ACC112 (cell line): ENCODE data around the gene CNTN1.
"Not testable (repeated sequence)": the region's sequence is repeated elsewhere in the genome, so short reads cannot be mapped to it uniquely, and the experiment has no call there.

Source experiments
- H2AFZ ChIP-seq: fragments of 200-600 bp; sonication (generic); one replicate; pipeline ENCODE4 v1.6.0; 2017; ENCODE audit warnings: antibody characterized with exemption, low read length; ENCODE audit not compliant: unreplicated experiment
- H3K27ac ChIP-seq: fragments of 200-600 bp; sonication (generic); 2 replicates; pipeline ENCODE4 v1.5.1; 2014; ENCODE audit warnings: low read depth, mild to moderate bottlenecking, antibody characterized with exemption, low read length, moderate library complexity
- H3K27me3 ChIP-seq: fragments of 200-600 bp; sonication (generic); 2 replicates; pipeline ENCODE4 v1.6.1; 2014; ENCODE audit warnings: mild to moderate bottlenecking, antibody characterized with exemption, low read length, moderate library complexity, mixed read lengths; ENCODE audit not compliant: insufficient read depth
- H3K36me3 ChIP-seq: fragments of 200-600 bp; sonication (generic); 2 replicates; pipeline ENCODE4 v1.6.1; 2016; ENCODE audit warnings: mild to moderate bottlenecking, antibody characterized with exemption, low read length, moderate library complexity, mixed read lengths; ENCODE audit not compliant: insufficient read depth
- H3K4me1 ChIP-seq: fragments of 200-600 bp; sonication (generic); one replicate; pipeline ENCODE4 v1.6.1; 2016; ENCODE audit warnings: low read length, mixed read lengths; ENCODE audit not compliant: insufficient read depth, unreplicated experiment, control insufficient read depth
- H3K4me3 ChIP-seq: fragments of 200-600 bp; sonication (generic); 2 replicates; pipeline ENCODE4 v1.5.1; 2014; ENCODE audit warnings: mild to moderate bottlenecking, low read depth, low read length
- H3K79me2 ChIP-seq: fragments of 200-600 bp; sonication (generic); one replicate; pipeline ENCODE4 v1.6.0; 2016; ENCODE audit warnings: low read length; ENCODE audit not compliant: control insufficient read depth, unreplicated experiment, insufficient read depth

CNTN1 gene

GRCh38 chr12:41055875-41056577, 363.8 kb downstream of the CNTN1 start:
- no peaks in the 10 kb centered on the region for H3K79me2 ChIP-seq
- no peaks in the 10 kb centered on the region for H3K27me3 ChIP-seq
- no peak overlapping the region for H2AFZ ChIP-seq
- H3K27ac ChIP-seq, result no peak overlapping the region
- no peaks in the 10 kb centered on the region for H3K4me1 ChIP-seq
- no peak overlapping the region for H3K4me3 ChIP-seq
- H3K36me3 ChIP-seq, result no peaks in the 10 kb centered on the region

- no peaks in the 10 kb centered on the region for H3K79me2 ChIP-seq
- no peak overlapping the region for H3K4me3 ChIP-seq
- H3K27me3 ChIP-seq, result no peaks in the 10 kb centered on the region
Observed at GRCh38 chr12:41058266-41058665, 366.0 kb downstream of the CNTN1 start.

DNA sequence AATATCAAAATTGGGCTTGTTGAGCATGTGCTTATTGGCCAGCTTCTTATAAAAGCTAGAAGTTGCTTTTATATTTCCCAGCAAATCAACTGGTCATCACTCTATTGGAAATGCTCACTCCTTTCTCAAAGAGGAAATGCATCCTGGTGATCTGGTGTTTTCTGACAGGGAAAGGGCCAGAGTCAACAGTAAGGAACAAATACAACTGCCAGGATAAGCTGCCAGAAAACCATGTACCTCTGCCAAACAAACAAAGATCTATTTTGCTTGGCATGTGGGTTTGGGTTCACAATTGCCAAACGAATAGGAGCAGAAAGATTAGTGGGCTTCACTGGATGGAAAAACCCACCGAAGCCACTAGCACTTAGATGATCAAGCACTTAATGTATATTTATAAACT, 369.0 kb downstream of the CNTN1 start:
- no peaks in the 10 kb centered on the region for H3K79me2 ChIP-seq
- H3K4me3 ChIP-seq, result no peak overlapping the region
- H3K27ac ChIP-seq, result no peak overlapping the region
- H3K27me3 ChIP-seq, result no peaks in the 10 kb centered on the region
- H2AFZ ChIP-seq, result no peak overlapping the region
- no peaks in the 10 kb centered on the region for H3K4me1 ChIP-seq
- H3K36me3 ChIP-seq, result no peaks in the 10 kb centered on the region

More at GRCh38 chr12:41058266-41058665, 366.0 kb downstream of the CNTN1 start:
- Histone ChIP-seq H2AFZ (no peak overlapping the region), H3K4me1 (no peaks in the 10 kb centered on the region), H3K36me3 (no peaks in the 10 kb centered on the region), H3K27ac (no peak overlapping the region)

- Histone ChIP-seq H2AFZ (no peak overlapping the region), H3K4me1 (no peaks in the 10 kb centered on the region), H3K4me3 (no peak overlapping the region), H3K27ac (no peak overlapping the region), H3K36me3 (no peaks in the 10 kb centered on the region), H3K79me2 (no peaks in the 10 kb centered on the region), H3K27me3 (no peaks in the 10 kb centered on the region)
Observed at GRCh38 chr12:41064411-41064810, 372.2 kb downstream of the CNTN1 start.

DNA sequence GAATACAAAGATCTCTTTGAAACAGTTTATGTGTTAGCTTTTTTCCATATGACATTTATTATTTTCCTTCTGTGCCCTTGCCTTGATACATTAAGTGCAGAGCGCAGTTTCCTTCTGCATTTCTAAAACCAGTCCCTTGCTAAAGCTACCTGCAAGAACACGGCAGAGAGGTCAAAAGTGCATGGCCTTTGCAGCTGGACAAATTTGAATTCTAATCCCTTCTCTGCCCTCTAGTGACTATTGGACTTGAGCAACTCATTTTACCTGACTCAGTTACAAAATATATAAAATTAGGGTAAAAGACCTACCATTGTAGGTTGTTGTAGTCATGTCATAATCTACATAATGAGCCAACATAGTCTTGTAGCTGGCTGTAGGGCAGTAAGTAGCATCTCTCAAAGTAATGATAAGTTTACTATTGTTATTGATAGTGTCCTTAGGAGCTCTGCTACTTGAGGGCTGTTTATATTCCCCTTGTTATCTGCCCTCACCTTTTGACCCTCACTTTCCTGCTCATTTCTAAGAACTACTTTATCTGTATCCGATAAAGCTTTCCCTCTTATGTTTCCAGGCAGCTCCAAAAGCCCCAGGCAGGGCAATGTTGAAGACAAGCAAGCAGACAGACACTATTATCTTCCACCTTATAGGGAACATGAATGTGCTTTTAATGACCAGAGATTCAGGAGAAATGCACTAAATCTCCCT, 375.9 kb downstream of the CNTN1 start:
- Histone ChIP-seq H2AFZ (no peak overlapping the region), H3K36me3 (no peaks in the 10 kb centered on the region), H3K4me1 (no peaks in the 10 kb centered on the region), H3K27ac (no peak overlapping the region), H3K4me3 (no peak overlapping the region), H3K79me2 (no peaks in the 10 kb centered on the region), H3K27me3 (no peaks in the 10 kb centered on the region)

DNA sequence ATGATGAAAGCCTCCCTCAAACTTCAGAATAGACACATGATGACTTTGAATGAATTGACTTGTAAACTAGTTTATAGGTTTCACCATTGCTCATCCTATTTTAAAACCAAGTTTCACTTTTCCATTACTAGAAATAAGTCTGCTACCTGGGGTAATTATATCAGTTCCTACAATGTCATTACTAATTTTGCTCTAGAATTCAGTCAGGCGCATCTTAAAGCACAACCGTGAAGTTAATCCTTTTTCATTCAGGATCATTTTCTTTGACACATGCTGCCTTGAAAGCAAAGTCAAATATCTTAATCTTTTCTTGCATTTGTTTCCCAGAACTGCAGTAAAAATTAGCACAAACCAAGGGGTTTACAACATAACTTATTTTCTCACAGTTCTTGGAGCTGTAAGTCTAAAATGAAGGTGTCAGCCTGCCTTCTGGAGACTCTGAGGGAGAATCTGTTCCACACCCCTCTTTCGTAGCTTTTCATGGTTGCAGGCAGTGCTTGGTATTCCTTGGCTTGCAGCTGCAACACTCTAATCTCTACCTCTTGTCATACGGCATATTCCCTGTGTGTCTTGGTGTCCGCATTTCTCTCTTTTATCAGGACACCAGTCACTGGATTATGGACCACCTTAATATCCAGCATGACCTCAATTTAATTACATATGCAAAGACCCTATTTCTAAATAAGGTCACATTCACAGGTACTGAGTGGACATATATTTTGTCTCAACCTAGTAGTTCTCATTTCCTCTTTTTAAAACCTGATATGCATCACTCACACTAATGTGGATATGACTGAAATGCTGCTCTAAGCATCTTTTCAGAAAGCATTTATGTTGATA, 381.6 kb downstream of the CNTN1 start:
- Histone ChIP-seq H3K27me3 (no peaks in the 10 kb centered on the region), H3K4me1 (no peaks in the 10 kb centered on the region), H3K4me3 (no peak overlapping the region), H3K79me2 (no peaks in the 10 kb centered on the region), H2AFZ (no peak overlapping the region), H3K36me3 (no peaks in the 10 kb centered on the region), H3K27ac (no peak overlapping the region)

- Histone ChIP-seq H3K36me3 (no peaks in the 10 kb centered on the region), H2AFZ (no peak overlapping the region), H3K79me2 (no peaks in the 10 kb centered on the region), H3K27ac (no peak overlapping the region), H3K27me3 (no peaks in the 10 kb centered on the region), H3K4me3 (no peak overlapping the region), H3K4me1 (no peaks in the 10 kb centered on the region)
Observed at GRCh38 chr12:41074473-41074769, 382.2 kb downstream of the CNTN1 start.

DNA sequence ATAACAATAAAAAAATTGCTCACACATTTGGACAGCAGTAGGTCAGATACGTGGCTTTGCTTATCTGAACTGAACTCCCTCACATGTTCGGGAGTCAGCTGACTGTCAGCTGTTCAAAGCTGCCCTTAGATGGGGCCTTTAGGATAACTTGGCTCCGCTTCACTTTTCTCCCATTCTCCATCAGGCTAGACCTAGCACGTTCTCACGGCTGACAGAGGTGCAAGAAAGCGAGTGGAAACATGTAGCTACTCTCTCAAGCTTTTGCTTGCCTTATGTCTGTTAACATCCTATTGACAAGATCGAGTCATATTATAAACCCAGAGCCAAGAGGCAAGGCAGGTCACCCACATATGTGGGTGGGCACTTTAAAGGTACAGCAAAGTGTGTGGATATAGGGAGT, 383.9 kb downstream of the CNTN1 start:
- Histone ChIP-seq H3K36me3 (no peaks in the 10 kb centered on the region), H3K27ac (no peak overlapping the region), H3K79me2 (no peaks in the 10 kb centered on the region), H3K27me3 (no peaks in the 10 kb centered on the region), H3K4me1 (no peaks in the 10 kb centered on the region), H3K4me3 (no peak overlapping the region), H2AFZ (no peak overlapping the region)

DNA sequence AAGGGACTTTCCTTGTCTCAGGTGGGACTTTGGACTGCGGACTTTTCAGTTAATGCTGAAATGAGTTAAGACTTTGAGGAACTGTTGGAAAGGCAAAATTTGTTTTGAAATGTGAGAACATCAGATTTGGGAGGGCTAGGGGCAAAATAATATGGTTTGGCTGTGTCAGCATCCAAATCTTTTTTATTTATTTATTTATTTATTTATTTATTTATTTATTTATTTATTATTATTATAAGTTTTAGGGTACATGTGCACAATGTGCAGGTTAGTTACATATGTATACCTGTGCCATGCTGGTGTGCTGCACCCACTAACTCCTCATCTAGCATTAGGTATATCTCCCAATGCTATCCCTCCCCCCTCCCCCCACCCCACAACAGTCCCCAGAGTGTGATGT, 389.0 kb downstream of the CNTN1 start:
- H3K4me1 ChIP-seq, H3K36me3 ChIP-seq, H3K79me2 ChIP-seq: not testable (repeated sequence)

GRCh38 chr12:41089438-41089837, 397.2 kb downstream of the CNTN1 start:
- Histone ChIP-seq H3K27ac (no peak overlapping the region), H3K36me3 (no peaks in the 10 kb centered on the region), H2AFZ (no peak overlapping the region), H3K79me2 (no peaks in the 10 kb centered on the region), H3K4me1 (no peaks in the 10 kb centered on the region), H3K27me3 (no peaks in the 10 kb centered on the region), H3K4me3 (no peak overlapping the region)

More for the DNA sequence above, 389.0 kb downstream of the CNTN1 start:
- H3K27me3 ChIP-seq, H3K27ac ChIP-seq, H2AFZ ChIP-seq, H3K4me3 ChIP-seq: not testable (repeated sequence)
